H1 (cell line): ENCODE results near the gene PHLDA1. TPM values are rescaled to one million over a fixed set of nuclear protein-coding genes. Genes with fewer than 3 reads are reported as not detected.

Experiments
- BACH1 ChIP-seq: IDR thresholded peaks from 2 replicates; pipeline ENCODE4 v1.6.1; 2012; ENCODE audit warnings: low read length, improper control_type of control experiment
- CEBPB ChIP-seq: IDR thresholded peaks from 2 replicates; pipeline ENCODE4 v1.6.1; 2012; ENCODE audit warnings: low read depth, low read length
- CHD7 ChIP-seq: fragments of 300-600 bp; sonication (generic); IDR thresholded peaks from 2 replicates; pipeline ENCODE4 v1.7.1; 2012; ENCODE audit warnings: low read length, moderate library complexity, mild to moderate bottlenecking, inconsistent platforms; ENCODE audit not compliant: insufficient replicate concordance
- FOSL1 ChIP-seq: IDR thresholded peaks from 2 replicates; pipeline ENCODE4 v1.6.1; 2011; ENCODE audit warnings: mild to moderate bottlenecking, low read depth, low read length, moderate library complexity; ENCODE audit not compliant: insufficient read depth
- JUN ChIP-seq: IDR thresholded peaks from 2 replicates; pipeline ENCODE4 v1.6.1; 2011; ENCODE audit warnings: low read depth, mild to moderate bottlenecking, improper control_type of control experiment, low read length
- KDM1A ChIP-seq: fragments of 200-600, 300-600 bp; sonication (generic); IDR thresholded peaks from 2 replicates; pipeline ENCODE4 v1.7.1; 2016; ENCODE audit warnings: mild to moderate bottlenecking, low read length, borderline replicate concordance
- POLR2AphosphoS5 ChIP-seq: IDR thresholded peaks from 2 replicates; pipeline ENCODE4 v1.6.1; 2011; ENCODE audit warnings: low read depth, low read length
- RBBP5 ChIP-seq: IDR thresholded peaks from 2 replicates; pipeline ENCODE4 v1.7.1; 2012; ENCODE audit warnings: low read depth, mild to moderate bottlenecking, inconsistent platforms, low read length, moderate library complexity, borderline replicate concordance
- RFX5 ChIP-seq: IDR thresholded peaks from 2 replicates; pipeline ENCODE4 v1.6.1; 2011; ENCODE audit warnings: low read depth, low read length, improper control_type of control experiment, borderline replicate concordance
- RXRA ChIP-seq: IDR thresholded peaks from 2 replicates; pipeline ENCODE4 v1.6.1; 2011; ENCODE audit warnings: low read depth, mild to moderate bottlenecking, low read length, moderate library complexity; ENCODE audit not compliant: insufficient read depth
- TBP ChIP-seq: IDR thresholded peaks from 2 replicates; pipeline ENCODE4 v1.6.1; 2011; ENCODE audit warnings: low read depth, low read length, improper control_type of control experiment
- YY1 ChIP-seq: IDR thresholded peaks from 2 replicates; pipeline ENCODE4 v1.6.1; 2011; ENCODE audit warnings: low read depth, mild to moderate bottlenecking, low read length
- polyA plus RNA-seq, 7 experiments: library from polyadenylated mRNA; depleted of rRNA in 3 of 7; stranded (reverse) in 5 of 7; unstranded in 2 of 7; fragments of >200 nt in 5 of 7; fragments of 200-250 nt in 2 of 7; gene quantifications; 1 replicate in 5 of 7; 2 replicates in 1 of 7; 4 replicates in 1 of 7; pipeline versions ENCODE4 v1.2.1 to v1.2.3, GENCODE V29; 2011 to 2013; ENCODE audit warnings: missing spikeins in 2 of 7, mixed read lengths in 2 of 7
- total RNA-seq: library from RNA; stranded (reverse); fragmentation: NEBNext Ultra II Directional; extraction: Animal tissue kit (Norgen Biotek cat#: 25700); gene quantifications from 2 replicates; pipeline ENCODE4 v1.2.1, GENCODE V29; 2021

The PHLDA1 gene
- total and polyA plus RNA-seq, 2 of the 8 experiments (the other 6 are each of a cell fraction or from before 2014, with no cell fraction given): 18.9 to 19.4 TPM

DNA sequence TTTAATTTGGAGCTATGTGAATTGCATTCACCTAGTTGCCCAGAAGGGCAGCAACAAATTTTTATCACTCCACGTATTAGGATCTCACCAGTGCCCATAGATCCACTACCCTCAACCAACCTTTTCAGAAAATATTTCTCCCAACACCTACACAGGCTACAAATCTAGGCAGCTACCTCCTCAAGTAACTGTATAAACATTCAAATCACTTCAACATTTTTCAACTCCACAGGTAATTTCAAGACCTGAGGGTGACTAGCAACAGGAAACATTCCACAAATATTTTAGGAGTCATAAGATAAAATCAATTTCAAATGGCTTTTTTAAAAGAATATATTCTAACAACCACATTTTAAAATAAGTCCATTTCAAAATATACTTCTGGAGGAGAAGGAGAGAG lies 12.9 kb downstream of the PHLDA1 start (continued):
- no peak for TF ChIP-seq CHD7
- TF ChIP-seq FOSL1: no peak
- no peak for TF ChIP-seq RBBP5
- no peak for TF ChIP-seq TBP
- no peak for TF ChIP-seq RFX5
- TF ChIP-seq CEBPB: no peak
- TF ChIP-seq RXRA: no peak
- no peak for TF ChIP-seq JUN
- no peak for TF ChIP-seq KDM1A
- TF ChIP-seq YY1: no peak
- TF ChIP-seq BACH1: no peak
- no peak for TF ChIP-seq POLR2AphosphoS5
